ENCODE measurements around the gene ZPBP2.
A peak's percentile ranks its signal among the peaks of the same experiment; 100 is the strongest.

Gene ZPBP2

DNA sequence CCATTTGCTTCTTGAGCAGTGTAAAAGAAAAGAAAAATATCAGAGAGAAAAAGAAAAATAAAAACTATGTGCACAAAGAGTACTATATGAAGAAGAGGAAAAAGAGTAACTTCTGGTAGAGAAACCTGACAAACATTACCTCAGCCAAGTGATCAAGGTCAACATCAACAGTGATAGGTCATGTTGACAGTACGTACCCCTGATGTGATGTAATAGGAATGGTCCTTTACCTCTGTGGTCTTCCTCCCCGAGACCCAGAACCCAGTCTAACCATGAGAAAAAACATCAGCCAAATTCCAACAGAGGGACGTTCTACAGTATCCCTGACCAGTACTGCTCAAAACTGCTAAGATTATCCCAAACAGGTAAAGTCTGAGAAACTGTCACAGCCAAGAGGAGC, 46.0 kb downstream of the ZPBP2 start:
- no peak for DNase-seq

DNA sequence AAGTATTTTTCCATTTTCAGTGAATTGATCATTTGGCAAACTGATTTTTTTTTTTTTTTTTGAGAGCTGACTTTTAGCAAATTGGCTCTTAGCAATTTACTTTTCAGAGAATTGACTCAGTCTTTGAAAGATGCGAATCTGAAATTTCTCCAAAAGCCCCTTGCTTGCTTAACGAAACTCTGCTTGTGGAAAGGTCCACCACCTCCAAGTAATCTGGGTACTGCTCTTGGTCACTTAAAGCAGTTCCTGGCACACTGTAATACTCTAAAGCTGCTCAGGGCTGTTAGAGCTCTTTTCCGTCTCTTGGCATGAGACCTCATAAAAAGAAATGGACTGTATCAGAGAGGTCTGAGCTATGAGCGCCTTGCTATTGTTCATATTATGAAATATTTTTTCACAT, 47.6 kb downstream of the ZPBP2 start:
- DNase-seq = no peak

DNA sequence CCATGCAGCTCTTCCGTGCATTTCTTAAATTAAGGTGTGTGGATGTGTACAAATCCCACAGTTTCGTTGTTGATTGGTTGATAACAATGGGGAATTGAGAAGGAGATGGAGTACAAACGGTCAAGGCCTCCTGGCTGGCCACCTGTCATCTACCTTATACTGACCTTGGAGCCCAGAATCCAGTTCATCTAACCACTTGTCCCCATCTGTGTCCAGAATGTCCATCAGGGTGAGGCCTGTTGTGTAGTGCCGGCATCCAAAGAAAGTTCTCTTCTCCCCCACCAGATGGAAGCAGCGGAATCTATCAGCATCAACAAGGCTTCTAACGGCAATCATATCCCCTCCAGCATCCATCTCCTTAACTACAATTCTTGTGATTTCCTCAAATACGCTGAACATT, 48.9 kb downstream of the ZPBP2 start:
- no peak for DNase-seq

GRCh38 chr17:39919087-39919683, 51.2 kb downstream of the ZPBP2 start:
- no peak for DNase-seq

DNA sequence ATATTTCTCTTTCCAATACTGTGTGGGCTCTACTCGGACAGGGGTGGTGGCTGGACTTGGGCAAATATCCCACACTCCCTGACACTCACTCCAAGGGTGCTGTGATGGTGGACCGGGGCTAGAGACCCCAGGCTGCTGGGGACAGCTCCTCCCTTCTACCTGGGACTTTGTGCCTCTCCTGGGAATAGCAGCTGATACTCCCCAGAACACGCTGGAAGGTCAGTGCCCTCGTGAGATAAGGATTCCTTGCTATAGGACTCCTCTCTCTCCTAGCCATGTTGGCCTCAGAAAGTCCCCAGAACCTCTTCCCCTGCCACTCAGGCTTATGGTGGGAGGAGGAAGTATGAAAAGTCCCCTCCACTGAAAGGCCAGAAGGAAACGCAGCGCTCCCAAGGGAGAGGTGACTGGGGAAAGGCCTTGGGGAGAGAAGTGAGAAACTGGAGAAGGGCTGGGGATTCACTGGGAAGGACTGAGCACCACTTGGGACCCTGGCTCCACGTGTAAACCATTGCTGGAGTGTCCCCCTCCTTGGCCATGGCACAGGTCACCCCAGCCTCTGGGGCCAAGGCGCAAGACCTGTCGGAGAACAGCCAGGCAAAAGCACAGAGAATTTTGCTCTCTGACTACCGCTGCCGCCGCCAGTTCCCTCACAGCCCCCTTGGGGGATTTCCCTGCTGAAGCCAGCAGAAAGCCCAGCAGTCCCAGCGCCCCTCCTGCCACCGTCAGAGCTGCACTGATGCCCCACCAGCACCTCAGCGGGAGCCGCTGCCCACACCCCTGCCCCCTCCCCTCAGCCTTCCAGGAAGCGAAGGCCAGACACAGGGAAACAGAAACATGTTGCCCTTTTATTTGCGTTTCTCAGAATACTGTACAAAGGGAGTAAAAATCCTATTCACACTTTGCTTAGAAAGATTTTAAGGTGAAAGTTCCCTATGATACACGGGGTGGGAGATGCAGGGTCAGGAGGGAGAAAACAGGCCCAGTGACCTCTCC, 52.5 kb downstream of the ZPBP2 start:
- DNase-seq = peak; percentile 62

DNA sequence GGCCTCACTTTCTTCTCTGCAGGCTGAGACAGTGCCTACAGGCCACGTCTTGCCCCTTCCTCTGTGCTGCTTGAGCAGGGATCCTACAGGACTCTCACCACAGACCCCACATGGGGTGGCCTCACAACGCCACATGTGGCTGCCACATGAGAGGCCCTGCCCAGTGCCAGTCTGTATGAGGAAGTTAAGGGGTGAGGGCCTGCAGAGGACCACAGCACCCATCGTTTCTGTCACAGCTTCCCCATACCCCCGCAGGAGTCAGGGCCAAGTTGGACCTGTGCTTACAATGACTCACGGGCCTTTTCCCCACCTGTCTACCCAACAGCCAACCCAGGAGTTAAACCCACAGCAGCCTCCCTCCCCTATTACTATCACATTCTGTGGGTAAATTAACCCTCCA, 53.3 kb downstream of the ZPBP2 start:
- no peak for DNase-seq

- DNase-seq = no peak
These were observed 54.0 kb downstream of the ZPBP2 start for GRCh38 chr17:39922006-39922405.

GRCh38 chr17:39923230-39923629, 55.2 kb downstream of the ZPBP2 start:
- DNase-seq = no peak

DNA sequence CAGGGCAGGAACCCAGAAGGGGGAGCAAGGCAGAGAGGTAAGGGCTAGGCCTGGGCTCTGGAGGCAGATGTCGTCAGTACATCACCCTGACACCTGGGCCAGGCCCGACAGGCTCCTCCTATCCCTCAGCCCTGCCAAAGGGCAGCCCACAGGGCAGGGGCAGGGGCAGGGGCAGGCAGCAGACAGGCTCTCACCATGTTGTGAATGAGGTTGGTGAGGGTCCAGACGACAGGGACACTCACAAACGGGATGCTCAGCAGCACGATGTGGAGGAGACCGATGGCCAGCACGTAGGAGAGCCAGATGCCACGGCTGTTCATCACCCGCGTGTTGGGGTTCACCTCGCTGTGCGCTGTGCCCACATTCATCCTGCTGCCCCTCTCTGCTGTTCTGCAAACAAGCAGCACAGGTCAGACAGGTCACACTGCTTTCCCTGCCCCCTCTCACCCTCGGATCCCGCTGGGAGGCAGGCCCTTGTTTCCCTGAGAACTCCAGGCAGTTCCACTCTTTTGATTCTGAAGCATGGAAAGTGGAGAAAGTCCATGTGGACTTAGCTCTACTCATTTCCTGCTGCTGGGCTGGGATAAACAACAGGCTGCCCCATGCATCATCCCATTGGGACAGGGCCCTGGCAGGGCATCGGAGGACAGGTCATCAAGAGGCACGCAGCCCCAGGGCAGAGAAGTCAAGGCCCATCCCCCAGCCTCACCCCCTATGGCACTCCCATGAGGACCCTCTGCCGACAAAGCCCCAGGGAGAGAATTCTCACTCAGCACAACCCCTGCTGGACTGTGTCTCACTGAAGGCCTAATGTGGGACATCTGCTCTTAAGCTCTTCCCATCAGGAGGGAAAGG, 56.1 kb downstream of the ZPBP2 start:
- no peak for DNase-seq

DNA sequence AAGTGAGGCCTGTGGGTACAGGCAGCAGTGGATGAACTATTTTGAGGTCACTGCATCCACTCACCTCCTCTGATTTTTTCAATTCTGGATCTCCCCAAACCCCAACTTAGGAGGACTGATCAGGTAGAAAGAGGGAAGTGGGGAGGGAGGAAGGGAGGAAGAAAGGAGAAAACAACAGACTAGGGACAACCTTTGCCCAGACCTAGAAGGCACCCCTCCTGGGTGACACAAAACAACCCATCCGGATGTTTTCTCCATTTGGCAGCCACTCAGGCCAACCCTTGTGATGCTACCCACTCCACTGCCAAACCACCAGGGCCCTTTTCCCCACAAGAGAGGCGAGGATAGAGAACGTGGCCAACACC, 56.7 kb downstream of the ZPBP2 start:
- DNase-seq = no peak

DNA sequence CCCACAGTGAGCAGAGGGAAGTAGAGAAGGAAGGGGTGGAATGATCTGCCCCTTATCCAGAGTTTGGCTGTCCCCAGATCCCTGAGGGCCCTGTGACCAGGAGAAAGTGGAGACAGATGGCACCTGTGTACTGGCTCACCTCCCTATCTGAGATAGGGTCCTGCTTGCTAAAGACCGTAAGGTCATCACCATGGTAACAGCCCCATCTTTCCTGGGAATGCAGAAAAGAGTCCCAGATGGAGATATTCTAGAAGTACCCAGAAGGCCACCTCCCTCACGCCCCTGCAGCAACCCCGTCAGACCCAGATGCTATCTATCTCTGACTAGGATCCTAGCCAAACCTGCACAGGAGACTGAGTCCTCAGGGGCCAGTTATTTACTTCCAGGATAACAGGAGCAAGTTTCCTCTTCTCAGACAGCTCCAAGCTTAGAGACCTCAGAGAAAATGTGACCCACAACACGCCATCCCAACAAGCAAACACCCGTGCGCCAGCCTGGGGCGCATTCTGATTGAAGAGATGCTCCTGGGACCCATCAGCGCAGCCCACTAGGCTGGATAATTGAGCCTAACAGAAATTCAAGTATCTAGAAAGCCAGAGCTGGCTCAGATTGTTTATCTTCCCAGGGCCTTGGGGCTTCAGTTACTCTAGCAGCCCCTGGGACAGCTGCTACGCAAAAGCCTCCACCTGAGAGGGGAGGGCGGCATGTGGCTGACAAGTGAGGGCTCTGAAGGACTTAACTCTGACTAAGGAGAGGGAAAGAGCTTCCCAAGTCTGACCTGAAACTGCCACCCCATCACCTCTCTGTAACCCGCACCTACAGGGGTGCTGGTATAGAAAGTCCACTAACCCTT, 57.5 kb downstream of the ZPBP2 start:
- no peak for DNase-seq

DNA sequence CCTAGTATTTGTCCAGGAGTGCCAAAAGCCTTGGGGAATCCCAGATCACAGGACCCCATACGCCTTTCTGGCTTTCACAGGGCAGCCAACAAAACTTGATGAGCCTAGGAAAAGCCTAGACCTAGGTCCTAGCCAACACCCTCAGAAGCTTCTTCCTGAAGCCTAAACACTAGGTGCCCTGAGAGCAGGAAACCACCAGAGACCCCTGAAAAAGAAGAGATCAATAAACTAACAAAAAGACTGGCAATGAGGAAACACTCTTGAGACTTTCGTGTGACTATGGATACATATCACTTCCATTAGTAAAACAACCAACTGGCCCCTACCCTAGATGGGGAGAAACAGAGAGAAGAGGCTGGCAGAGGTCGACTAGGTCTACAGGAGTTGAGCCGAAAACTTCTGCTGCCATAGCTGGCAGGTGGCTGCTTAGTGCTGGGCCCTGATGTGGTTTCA, 58.2 kb downstream of the ZPBP2 start:
- no peak for DNase-seq

DNA sequence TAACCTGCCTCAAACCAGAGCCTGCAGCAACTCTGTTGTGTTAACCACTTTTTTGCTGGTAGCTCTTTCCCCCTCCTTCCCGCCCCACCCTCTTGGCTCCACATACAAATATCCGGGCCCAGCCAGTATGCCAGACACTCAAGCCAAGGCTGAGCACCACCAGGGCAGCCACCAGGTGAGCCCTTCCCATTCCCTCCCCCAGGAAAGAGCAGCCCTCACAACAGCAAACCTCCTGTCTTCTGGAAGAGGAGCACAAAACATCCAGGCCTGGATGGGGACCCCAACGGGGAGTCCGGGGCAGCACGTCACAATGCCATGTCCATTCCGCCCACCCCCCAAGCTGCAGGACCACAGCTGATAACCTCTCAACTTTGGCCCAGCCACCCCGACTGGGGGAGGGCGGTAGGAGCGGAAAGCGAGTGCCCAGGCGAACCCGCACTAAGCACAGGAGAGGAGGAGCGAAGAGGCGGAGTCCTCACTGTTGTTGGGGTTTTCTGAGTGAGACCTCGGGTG, 58.6 kb downstream of the ZPBP2 start:
- peak; percentile 56 for DNase-seq

Measured in stimulated activated naive CD4-positive, alpha-beta T cell treated with Interleukin-2 at 50 U/mL for 16 hours (primary cell).